Measurements from ENCODE around the gene R3HDML.
"Not testable (repeated sequence)": the region's sequence is repeated elsewhere in the genome, so short reads cannot be mapped to it uniquely, and the experiment has no call there.

The R3HDML gene

GRCh38 chr20:44331201-44331600 is 5.6 kb upstream of the R3HDML start:
- no peak for DNase-seq

GRCh38 chr20:44334306-44334705 is 2.5 kb upstream of the R3HDML start:
- no peak for DNase-seq

- DNase-seq = no peak
Measured at GRCh38 chr20:44334709-44335108, 2.1 kb upstream of the R3HDML start.

- DNase-seq = no peak
Measured at GRCh38 chr20:44335675-44336074, 1.2 kb upstream of the R3HDML start.

GRCh38 chr20:44336086-44336485 is 757 bp upstream of the R3HDML start:
- no peak for DNase-seq

- no peak for DNase-seq
Measured at GRCh38 chr20:44342248-44342647, 5.4 kb downstream of the R3HDML start.

GRCh38 chr20:44343162-44343675 is 6.4 kb downstream of the R3HDML start:
- DNase-seq = no peak

- no peak for DNase-seq
Measured at GRCh38 chr20:44344723-44345122, 7.9 kb downstream of the R3HDML start.

- no peak for DNase-seq
Measured at GRCh38 chr20:44345147-44345546, 8.3 kb downstream of the R3HDML start.

GRCh38 chr20:44345941-44346340 is 9.1 kb downstream of the R3HDML start:
- DNase-seq = not testable (repeated sequence)

GRCh38 chr20:44348168-44348659 is 11.4 kb downstream of the R3HDML start:
- no peak for DNase-seq

- no peak for DNase-seq
Measured at GRCh38 chr20:44349349-44349748, 12.5 kb downstream of the R3HDML start.

GRCh38 chr20:44350567-44350966 is 13.7 kb downstream of the R3HDML start:
- no peak for DNase-seq

GRCh38 chr20:44354979-44355497 is 18.2 kb downstream of the R3HDML start:
- DNase-seq = no peak

- DNase-seq = no peak
Measured at GRCh38 chr20:44355498-44356352, 18.9 kb downstream of the R3HDML start, which contains the start of gene HNF4A. Gene HNF4A, plus strand, starts transcription at chr20:44355699. Its CDS starts 106 bp downstream, at chr20:44355805.

- DNase-seq = no peak
Measured at GRCh38 chr20:44356353-44356723, 19.5 kb downstream of the R3HDML start.

- DNase-seq = no peak
Measured at GRCh38 chr20:44357020-44357419, 20.2 kb downstream of the R3HDML start.

GRCh38 chr20:44357555-44358125 is 20.8 kb downstream of the R3HDML start:
- DNase-seq = no peak

GRCh38 chr20:44358776-44359175 is 21.9 kb downstream of the R3HDML start:
- DNase-seq = no peak

GRCh38 chr20:44360221-44360620 is 23.4 kb downstream of the R3HDML start:
- no peak for DNase-seq

GRCh38 chr20:44361021-44361420 is 24.2 kb downstream of the R3HDML start:
- no peak for DNase-seq

GRCh38 chr20:44362466-44362940 is 25.7 kb downstream of the R3HDML start:
- no peak for DNase-seq

GRCh38 chr20:44364068-44364467 is 27.2 kb downstream of the R3HDML start:
- no peak for DNase-seq

GRCh38 chr20:44364780-44365179 is 27.9 kb downstream of the R3HDML start:
- no peak for DNase-seq

Data from NCI-H187 treated with DMSO at 0.1 percent for 48 hours (cell line).